Stimulated activated naive CD4-positive, alpha-beta T cell (primary cell): Measurements from ENCODE around the gene WNT2B.

Experiments
- DNase-seq, 6 experiments: peaks; one replicate each; lab custom pipeline; 2025; lab: John Stamatoyannopoulos, UW

WNT2B gene

DNA sequence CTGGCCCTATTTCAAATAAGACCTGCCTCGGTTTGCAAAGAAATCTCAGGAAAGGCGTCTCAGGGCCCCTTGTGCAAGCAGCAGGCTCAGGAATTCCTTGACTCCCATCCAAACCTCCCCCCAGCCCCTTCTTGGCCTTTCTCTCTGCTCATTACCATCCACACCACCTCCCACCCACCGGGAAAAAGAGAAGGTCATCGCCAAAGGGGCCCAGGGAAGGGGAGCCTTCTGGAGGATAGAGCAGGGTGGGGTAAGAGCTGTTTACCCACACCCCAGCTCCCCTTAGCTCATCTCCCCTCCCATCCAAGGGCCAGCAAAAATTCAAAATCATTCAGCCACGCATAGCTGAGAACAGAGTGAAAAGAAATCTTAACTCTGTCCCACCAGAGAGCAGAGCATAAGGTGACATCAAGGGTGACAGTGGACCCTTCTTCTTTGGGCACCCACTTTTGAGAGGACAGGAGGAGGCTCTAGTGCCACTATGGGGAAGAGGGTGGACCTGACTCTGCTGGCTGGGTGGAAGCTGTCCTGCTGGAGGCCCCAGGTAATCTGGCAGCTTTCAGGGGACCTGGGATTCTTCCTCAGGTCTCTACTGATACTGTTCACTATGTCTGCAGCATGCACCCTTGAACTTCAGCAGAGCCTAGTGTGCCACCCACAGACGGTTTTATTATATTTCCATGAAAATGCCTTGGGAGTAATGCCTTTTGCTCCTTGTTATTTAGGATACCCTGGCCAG lies 3.9 kb upstream of the WNT2B start:
- DNase-seq, result no peak

DNA sequence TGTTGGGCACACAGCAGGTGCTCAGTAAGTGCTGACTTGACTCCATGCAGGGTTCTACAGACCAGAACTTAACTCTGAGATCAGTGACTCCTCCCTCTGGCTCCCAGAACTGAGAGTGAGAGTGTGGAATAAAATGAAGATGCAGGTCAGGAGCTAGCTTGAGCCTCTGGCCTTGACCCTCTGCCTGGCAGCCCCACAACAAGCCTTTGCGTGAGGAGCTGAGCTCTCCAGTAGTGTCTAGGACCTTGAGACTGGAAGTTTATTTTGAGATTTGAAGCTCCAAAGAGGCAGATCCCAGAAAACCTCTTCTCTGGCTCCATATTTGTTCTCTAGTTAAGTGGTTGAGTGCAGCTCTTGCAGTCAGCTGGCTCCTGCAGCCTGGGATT lies 3.4 kb upstream of the WNT2B start:
- no peak for DNase-seq

DNA sequence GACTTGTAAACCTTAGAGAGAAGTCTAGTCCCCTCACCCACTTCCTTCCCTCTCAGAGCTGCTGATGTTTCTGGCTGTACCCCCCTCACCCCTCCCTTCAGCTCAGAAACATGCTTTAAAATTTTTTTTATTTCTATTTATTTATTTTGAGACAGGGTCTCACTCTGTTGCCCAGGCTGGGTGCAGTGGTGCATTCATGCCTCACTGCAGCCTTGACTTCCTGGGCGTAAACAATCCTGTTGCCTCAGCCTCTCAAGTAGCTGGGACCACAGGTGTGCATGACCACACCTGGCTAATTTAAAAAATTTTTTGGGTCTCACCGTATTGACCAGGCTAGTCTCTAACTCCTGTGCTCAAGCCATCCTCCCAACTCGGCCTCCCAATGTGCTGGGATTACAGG lies 2.9 kb upstream of the WNT2B start:
- DNase-seq, result no peak

DNA sequence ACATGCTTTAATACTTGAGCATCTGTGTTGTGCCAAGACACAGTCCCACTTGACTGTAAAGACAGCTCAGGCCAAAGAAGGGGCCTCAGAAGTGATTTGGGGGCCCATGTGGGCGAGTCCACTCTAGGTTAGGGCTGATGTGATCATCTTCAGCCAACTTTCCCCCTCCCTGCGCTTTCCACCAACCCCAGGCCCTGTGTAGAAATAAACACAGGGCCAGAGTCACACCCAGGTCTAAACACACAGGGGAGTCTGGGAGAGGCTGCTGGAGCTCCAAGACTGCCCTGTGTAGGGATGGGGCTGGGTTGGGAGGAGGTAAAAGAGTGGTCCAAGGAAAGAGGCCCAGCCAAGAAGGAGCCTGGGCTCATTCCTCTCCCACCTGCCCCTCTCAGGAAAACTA lies 2.5 kb upstream of the WNT2B start:
- no peak for DNase-seq

DNA sequence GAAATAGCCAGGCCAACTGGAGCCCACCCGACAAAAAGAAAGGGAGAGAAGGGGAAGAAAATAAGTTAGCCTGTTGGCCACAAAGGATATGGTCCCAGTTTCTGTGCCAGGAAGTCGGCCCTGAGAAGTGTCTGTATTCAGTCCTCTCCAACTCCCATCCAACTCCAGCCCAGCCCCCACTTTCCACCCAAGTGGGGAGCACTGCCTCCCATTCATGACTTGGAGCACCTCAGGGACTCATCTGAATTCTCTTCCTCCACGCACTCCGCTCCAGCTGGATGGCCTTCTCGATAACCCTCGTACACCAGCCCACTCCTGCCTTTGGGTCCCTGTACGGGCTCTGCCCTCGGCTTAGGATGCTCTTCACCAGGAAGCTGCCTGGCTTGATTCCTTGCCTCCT lies 2.0 kb upstream of the WNT2B start:
- DNase-seq, result no peak

DNA sequence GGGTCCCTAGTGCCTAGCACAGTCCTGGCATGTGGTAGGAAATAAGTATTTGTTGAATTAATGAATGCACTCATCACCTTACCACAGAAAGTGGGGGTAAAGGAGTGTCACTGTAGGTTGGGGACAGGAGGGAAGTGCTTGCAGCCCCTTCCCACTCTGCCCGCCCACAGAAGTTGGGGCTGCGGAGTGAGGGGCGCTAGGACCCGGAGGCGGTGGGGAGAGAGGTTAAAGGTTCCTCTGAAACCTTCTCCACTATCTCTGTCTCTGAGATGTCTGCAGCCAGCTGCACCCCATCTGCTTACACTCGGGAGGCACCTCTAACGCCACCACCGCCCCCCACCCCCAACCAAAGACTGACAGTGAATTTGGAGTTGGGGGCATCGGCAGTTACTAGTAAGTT lies 1.4 kb upstream of the WNT2B start:
- no peak for DNase-seq

DNA sequence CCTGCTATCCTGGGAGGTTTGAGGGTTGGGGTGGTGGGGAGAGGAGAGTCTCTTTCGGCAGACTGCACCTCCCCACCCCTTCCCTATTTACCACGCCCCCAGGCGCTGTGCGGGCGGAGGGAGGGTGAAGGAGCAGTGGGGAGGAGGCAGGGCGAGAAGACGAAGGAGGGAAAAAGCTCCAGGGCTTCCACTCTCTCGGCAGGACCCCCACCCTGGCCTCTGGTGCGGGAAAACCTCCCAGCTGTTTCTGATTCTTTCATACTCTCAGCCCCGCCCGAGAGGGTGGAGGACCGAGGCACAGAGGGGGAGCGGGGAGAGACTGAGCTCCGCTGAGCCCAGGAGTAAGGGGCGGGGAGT lies 866 bp upstream of the WNT2B start:
- DNase-seq, result peak in 5 of 6 experiments; percentile 3 to 14 (median 11)

DNA sequence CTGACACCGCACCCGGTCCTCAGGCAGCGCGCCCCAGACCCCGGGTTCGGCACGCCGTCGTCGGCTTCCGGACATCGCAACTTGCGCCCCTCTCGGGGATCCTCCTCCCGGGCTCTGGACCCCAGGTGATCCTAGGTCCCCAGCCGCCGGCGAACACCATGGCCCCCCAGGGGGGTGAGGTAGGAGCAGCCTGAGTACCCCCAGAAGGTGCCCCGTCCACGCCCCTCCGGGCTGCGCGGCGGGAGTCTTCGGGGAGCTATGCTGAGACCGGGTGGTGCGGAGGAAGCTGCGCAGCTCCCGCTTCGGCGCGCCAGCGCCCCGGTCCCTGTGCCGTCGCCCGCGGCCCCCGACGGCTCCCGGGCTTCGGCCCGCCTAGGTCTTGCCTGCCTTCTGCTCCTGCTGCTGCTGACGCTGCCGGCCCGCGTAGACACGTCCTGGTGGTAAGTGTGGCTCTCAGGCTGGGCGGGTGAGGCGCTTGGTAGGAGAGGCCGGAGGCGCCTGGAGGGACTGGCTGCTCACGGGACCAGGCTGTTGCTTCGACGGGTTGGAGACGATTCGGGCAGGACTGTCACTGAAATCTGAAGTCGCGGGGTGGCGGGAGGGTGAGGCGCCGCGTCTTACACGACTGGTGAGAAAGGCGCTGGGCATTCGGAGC lies 367 bp downstream of the WNT2B start:
- DNase-seq, result peak in 4 of 6 experiments; percentile 10 to 56 (median 46)

DNA sequence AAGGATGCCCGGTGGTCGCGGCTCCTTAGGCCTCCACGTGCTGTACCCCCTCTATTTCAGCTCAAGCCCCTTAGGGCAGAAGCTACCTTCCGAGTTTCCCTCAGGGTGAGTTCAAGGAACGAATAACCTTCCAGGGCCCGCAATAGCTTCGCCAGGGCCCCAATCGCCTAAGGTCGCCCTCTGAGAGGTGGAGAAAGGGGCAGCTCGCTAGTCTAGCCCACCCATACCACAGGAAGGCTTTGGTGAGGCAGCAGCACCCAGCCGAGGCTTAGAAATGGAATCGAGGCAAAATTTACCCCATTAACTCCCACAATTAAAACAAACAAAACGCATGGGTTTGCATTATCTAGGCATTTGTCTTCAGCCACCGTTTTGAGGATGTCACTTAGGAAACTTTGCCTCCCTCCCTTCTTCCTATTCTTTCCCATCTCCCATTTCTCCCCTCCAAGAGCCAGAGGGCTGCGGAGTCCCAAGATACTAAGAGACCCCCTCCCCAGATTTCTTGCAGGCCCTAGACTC lies 954 bp downstream of the WNT2B start:
- peak in 1 of 6 experiments; percentile 3 for DNase-seq

DNA sequence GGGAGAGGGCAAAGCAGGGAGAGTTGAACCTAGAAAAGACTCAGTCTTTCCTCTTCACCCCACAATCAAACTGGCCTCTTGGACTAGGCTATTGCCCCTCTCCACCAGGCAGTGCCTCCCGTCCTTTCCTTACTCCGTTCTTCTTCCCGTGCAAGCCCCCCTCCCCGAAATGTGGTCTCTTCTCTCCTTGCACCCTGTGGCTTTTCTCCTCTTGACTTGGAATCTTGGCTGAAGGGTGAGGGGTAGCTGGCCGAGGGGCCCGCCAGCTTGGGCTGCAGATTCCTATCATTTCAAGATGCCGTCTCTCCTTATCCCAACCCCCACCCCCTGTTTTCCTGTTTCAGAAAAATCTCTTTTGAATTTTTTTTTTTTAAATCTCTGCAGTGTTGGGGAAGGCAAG lies 1.6 kb downstream of the WNT2B start:
- DNase-seq, result no peak

DNA sequence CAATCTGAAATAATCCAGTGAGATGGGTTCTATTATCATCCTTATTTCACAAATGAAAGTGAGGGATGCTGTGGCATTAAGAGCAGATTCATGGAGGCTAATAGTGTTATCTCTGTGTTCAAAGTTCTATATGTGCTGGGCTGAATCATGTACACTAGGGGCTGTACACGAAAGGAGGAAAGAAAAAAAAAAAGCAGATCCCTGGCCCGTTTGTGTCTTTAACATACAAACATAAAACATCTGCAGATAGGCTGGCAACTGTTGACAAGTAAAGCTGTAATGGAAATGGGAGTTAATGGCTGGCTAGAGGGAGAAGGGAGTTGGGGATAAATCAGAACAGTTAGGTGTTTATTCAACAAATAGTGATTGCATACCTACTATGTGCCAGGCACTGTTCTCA lies 3.1 kb downstream of the WNT2B start:
- DNase-seq, result no peak

DNA sequence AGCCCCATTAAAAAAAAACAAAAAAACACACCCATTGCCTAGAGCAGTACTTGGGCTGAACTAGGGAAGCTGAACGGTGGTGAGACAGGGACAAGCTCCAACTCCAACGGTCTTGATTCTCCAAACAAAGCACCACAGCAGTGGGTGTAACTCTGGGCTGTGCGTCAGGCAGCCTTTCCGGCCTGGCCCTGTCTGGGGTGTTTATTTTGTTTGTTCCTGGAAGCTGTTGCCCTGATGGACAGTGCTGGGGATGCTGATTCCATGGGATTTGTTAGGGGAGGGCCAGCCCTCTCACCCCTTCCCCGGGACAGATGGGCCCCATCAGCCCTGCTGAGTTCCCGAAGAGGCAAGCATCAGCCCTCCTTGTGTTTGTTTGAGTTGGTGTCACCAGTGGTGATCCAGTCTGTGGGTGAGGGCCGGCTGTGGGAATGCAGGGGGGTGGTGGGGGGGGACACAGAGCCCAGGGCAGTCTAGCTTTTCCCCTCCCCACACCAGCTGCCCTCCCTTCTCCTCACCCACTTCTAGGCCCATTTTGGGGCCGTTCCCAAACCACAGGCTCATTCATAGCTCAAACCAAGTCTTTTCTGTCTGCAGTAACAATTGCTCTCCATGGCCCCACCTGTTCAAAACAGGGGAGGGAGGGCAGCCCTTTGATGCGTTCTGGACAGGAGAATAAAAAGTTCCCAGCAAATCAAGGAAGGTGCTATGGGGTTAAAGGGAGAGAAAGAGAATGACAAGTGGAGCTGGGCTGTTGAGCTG lies 4.5 kb downstream of the WNT2B start:
- DNase-seq, result no peak

DNA sequence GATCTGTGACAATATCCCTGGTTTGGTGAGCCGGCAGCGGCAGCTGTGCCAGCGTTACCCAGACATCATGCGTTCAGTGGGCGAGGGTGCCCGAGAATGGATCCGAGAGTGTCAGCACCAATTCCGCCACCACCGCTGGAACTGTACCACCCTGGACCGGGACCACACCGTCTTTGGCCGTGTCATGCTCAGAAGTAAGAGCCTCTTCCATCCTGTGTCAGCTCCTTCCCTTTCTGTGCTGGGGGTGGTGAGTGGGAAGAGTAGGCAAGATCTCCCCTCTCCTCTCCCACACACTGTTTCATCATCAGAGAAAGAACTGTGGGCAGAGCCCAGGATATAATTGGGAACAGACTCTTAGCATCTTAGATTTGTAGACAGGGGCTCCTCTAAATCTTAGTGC lies 6.1 kb downstream of the WNT2B start:
- no peak for DNase-seq

DNA sequence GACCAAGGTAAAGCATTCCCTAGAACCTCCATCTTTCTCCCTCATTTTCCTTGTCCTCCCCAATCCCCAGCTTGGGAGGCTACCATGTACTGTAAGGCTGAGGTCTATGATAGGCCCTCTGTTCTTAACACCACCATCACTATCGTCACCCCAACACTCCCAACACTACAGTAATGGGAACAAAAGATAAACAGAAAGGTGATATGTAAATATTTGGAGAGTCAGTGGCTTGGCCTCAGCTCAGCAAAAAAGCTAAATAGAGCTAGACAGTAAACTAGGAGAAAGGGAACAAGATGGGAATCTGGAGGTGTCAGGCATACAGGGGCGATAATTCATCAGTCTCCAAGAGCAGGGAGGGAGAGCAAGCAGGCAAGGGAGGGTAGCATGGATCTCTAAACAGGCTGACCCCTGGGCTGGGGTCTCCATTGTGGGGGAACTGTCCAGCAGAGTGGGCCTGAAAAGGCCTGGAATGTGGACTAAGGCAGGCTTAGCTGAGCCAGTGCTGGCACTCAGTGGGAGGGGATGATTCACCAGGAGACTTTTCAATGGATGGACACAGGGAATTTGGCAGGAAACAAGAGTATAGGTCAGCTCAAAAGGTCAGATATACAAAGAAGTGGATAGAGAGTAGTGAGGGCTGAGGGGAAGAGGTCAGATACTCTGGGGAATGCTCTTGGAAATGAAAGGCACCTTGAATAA lies 6.7 kb downstream of the WNT2B start:
- DNase-seq, result no peak

DNA sequence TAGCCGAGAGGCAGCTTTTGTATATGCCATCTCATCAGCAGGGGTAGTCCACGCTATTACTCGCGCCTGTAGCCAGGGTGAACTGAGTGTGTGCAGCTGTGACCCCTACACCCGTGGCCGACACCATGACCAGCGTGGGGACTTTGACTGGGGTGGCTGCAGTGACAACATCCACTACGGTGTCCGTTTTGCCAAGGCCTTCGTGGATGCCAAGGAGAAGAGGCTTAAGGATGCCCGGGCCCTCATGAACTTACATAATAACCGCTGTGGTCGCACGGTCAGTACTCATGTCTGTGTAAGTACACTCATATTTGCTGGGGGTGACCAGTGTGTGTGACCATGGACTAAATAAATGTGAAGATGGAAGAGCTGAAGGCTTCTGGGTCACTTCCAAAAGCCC lies 7.4 kb downstream of the WNT2B start:
- no peak for DNase-seq

DNA sequence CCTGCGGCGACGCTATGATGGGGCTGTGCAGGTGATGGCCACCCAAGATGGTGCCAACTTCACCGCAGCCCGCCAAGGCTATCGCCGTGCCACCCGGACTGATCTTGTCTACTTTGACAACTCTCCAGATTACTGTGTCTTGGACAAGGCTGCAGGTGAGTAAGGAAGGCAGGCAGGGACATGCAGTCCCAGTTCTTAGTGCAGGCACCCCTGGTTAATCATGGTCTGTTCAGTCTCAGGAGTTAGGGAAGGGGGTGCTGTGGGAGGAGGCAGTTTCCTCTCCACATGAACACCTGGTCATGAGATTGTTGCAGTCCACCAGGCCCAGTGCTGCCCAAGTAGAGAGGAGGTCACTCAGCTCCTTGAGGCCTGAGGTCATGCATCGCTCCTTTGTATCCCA lies 8.5 kb downstream of the WNT2B start:
- no peak for DNase-seq

DNA sequence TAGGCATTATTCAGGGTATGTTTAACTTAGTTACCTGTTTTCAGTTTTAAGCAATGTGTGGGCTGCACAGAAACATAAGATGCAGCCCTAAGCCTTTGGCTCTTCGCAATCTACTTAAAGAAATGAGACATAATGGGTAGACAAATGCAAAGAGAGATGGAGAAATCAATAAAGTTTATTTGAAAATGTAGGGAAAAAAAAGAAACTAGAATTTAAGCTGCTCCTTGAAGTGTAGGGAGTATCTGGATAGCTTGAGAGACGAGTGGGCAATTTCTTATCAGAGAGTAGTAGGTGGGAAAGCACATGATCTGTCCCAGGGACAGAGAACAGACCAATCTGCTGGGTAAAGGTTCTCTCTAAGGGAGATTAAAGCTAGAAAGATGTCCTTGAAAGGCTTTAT lies 8.9 kb downstream of the WNT2B start:
- no peak for DNase-seq

DNA sequence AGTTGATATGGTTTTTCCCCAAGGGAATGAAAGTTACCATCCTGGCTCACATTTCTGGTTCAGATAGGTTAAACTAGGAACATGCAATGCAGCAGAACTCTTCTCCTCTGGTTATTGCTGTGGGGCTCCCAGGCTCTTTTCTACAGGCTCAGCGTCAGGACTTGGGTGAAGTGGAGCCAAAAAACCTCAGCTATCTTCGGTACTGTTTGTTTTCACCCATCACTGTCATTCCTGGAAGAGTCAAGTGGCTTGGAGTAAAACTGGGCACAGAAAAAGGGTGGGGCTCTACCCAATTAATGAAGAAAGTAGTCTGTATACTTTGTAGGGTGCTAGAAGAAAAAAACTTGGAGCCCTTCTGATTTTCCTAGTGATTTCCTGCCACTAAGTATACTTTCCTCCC lies 9.4 kb downstream of the WNT2B start:
- DNase-seq, result no peak

DNA sequence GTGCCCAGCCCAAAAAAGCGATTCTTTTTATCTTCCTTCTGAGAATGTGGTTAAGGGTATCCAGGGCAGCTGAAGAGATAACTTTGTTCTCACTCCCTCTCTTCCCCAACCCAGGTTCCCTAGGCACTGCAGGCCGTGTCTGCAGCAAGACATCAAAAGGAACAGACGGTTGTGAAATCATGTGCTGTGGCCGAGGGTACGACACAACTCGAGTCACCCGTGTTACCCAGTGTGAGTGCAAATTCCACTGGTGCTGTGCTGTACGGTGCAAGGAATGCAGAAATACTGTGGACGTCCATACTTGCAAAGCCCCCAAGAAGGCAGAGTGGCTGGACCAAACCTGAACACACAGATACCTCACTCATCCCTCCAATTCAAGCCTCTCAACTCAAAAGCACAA lies 11.4 kb downstream of the WNT2B start:
- DNase-seq, result no peak

DNA sequence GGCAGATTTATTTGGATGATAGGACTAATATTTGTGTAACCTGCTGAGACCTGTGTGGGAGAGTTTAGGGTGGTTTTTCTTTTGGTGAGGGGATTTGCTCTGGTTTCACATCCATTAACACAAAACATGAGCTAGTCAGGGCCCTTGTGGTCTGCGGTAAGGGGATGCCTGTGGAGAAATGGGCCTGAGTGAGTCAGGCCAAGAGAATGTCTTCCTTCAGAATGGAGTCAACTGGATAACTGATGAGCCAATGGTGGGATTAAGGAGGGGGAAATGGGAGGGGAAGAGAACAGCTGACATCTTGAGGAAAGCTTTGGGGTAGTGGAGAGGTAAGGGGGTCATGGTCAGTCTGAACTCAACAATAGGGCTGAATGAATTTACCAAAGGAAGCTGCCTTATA lies 13.9 kb downstream of the WNT2B start:
- DNase-seq, result no peak

DNA sequence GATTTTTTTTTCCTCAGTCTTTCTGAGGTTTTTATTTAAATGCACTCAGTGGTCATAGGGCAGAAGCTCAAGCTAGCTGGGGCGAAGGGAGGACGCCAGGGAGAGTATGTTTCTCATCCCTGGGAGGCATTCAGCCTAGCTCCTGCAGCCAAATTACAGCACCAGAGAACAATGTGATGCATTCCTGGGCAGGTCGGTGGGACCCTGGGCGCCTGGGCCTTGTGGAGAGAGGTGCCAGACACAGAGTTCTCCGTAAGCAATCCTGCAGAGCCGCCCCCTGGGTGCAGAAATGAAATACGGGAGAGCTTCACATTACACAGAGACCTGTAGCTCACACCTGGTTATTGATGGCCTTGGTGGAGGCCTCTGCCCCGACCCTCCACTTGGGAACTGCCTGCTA lies 15.5 kb downstream of the WNT2B start:
- no peak for DNase-seq

DNA sequence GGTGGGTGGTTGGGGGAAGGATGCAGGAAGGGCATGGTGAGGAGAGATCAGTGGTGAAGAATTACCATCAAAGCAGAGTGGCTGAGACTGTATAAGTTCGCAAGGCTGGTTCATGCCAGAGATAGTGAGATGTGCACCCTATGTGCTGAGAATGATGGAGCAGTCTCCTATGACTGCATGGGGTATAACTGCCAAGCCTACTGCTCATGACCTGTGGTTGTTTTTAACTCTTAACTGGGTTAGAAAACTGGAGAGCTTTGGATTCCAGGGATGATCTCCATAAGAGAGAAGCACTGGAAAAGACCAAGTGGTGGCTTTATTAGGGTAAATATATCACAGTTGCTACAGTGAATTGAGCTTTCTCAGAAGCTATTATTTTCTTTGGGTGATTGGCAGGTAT lies 16.2 kb downstream of the WNT2B start:
- no peak for DNase-seq
